H9 (cell line): Measurements from ENCODE around the gene ARHGAP45. TPM values are rescaled to one million over a fixed set of nuclear protein-coding genes. Genes with fewer than 3 reads are reported as not detected.

ENCODE experiments used
- DNase-seq: peaks from one replicate; pipeline ENCODE4 v3.0.0-alpha.2; 2017
- H2AFZ ChIP-seq: one replicate; pipeline ENCODE4 v1.6.1; 2013; ENCODE audit warnings: mild to moderate bottlenecking, low read length, control low read depth, moderate library complexity
- H2AK5ac ChIP-seq: 2 replicates; pipeline ENCODE4 v1.6.1; 2013; ENCODE audit warnings: low read length, control low read depth, mixed read lengths; ENCODE audit not compliant: insufficient read length
- H2BK120ac ChIP-seq: one replicate; pipeline ENCODE4 v1.6.1; 2013; ENCODE audit warnings: low read depth, mild to moderate bottlenecking, low read length, control low read depth, inconsistent platforms; ENCODE audit not compliant: poor library complexity, severe bottlenecking
- H2BK12ac ChIP-seq: 2 replicates; pipeline ENCODE4 v1.6.1; 2013; ENCODE audit warnings: low read length, control low read depth, mixed read lengths, low read depth; ENCODE audit not compliant: insufficient read length
- H2BK15ac ChIP-seq: 2 replicates; pipeline ENCODE4 v1.6.1; 2013; ENCODE audit warnings: low read depth, low read length, control low read depth
- H2BK20ac ChIP-seq: one replicate; pipeline ENCODE4 v1.6.1; 2013; ENCODE audit warnings: low read depth, mild to moderate bottlenecking, low read length, control low read depth, inconsistent platforms; ENCODE audit not compliant: poor library complexity, severe bottlenecking
- H2BK5ac ChIP-seq: 2 replicates; pipeline ENCODE4 v1.6.1; 2013; ENCODE audit warnings: low read length, control low read depth, mixed read lengths; ENCODE audit not compliant: insufficient read length
- H3K14ac ChIP-seq: 2 replicates; pipeline ENCODE4 v1.6.1; 2013; ENCODE audit warnings: low read length, control low read depth; ENCODE audit not compliant: insufficient read depth
- H3K18ac ChIP-seq: 2 replicates; pipeline ENCODE4 v1.6.1; 2013; ENCODE audit warnings: low read depth, mild to moderate bottlenecking, mixed read lengths, low read length, control low read depth; ENCODE audit not compliant: insufficient read length
- H3K23ac ChIP-seq: 2 replicates; pipeline ENCODE4 v1.6.1; 2013; ENCODE audit warnings: low read length, control low read depth, mixed read lengths, low read depth; ENCODE audit not compliant: insufficient read length
- H3K23me2 ChIP-seq: 2 replicates; pipeline ENCODE4 v1.6.1; 2013; ENCODE audit warnings: low read depth, mild to moderate bottlenecking, mixed read lengths, low read length, control low read depth; ENCODE audit not compliant: insufficient read length, poor library complexity, severe bottlenecking
- H3K27ac ChIP-seq: 2 replicates; pipeline ENCODE4 v1.5.1; 2013; ENCODE audit warnings: low read length, control low read depth, mixed read lengths, low read depth; ENCODE audit not compliant: insufficient read length
- H3K27me3 ChIP-seq: 2 replicates; pipeline ENCODE4 v1.6.1; 2013; ENCODE audit warnings: low read length, control low read depth, inconsistent platforms; ENCODE audit not compliant: insufficient read depth
- H3K4ac ChIP-seq: 2 replicates; pipeline ENCODE4 v1.6.1; 2013; ENCODE audit warnings: low read depth, mild to moderate bottlenecking, control low read depth, inconsistent platforms, low read length, moderate library complexity
- H3K4me1 ChIP-seq: 2 replicates; pipeline ENCODE4 v1.6.1; 2013; ENCODE audit warnings: low read length, control low read depth, inconsistent platforms; ENCODE audit not compliant: insufficient read depth
- H3K4me2 ChIP-seq: 2 replicates; pipeline ENCODE4 v1.6.1; 2013; ENCODE audit warnings: low read length, control low read depth, mixed read lengths; ENCODE audit not compliant: insufficient read length, insufficient read depth
- H3K56ac ChIP-seq: 2 replicates; pipeline ENCODE4 v1.6.1; 2013; ENCODE audit warnings: low read depth, mild to moderate bottlenecking, mixed read lengths, low read length, control low read depth; ENCODE audit not compliant: insufficient read length
- H3K79me1 ChIP-seq: 2 replicates; pipeline ENCODE4 v1.6.1; 2013; ENCODE audit warnings: low read depth, mild to moderate bottlenecking, moderate library complexity, low read length, control low read depth, inconsistent platforms; ENCODE audit not compliant: insufficient read depth, poor library complexity, severe bottlenecking
- H3K79me2 ChIP-seq: 2 replicates; pipeline ENCODE4 v1.6.1; 2013; ENCODE audit warnings: low read length, control low read depth, inconsistent platforms; ENCODE audit not compliant: insufficient read depth
- H3K9ac ChIP-seq: 2 replicates; pipeline ENCODE4 v1.6.1; 2013; ENCODE audit warnings: low read length, control low read depth, mixed read lengths; ENCODE audit not compliant: insufficient read length; ENCODE audit errors: extremely low read depth
- H3K9me3 ChIP-seq: one replicate; pipeline ENCODE4 v1.6.1; 2013; ENCODE audit warnings: low read depth, low read length, inconsistent platforms; ENCODE audit not compliant: control insufficient read depth
- H3T11ph ChIP-seq: one replicate; pipeline ENCODE4 v1.6.1; 2013; ENCODE audit warnings: mild to moderate bottlenecking, low read length, control low read depth, inconsistent platforms
- H4K20me1 ChIP-seq: one replicate; pipeline ENCODE4 v1.6.1; 2013; ENCODE audit not compliant: control insufficient read depth, insufficient read length, insufficient read depth
- H4K5ac ChIP-seq: 2 replicates; pipeline ENCODE4 v1.6.1; 2013; ENCODE audit warnings: low read depth, mild to moderate bottlenecking, mixed read lengths, low read length, control low read depth; ENCODE audit not compliant: insufficient read length
- H4K8ac ChIP-seq: replicated peaks from 2 replicates; pipeline ENCODE4 v1.6.1; 2013; ENCODE audit warnings: low read length, control low read depth, mixed read lengths, low read depth; ENCODE audit not compliant: insufficient read length
- H4K91ac ChIP-seq: 2 replicates; pipeline ENCODE4 v1.6.1; 2013; ENCODE audit warnings: low read depth, mild to moderate bottlenecking, moderate library complexity, mixed read lengths, low read length, control low read depth; ENCODE audit not compliant: insufficient read length
- H3K27ac Mint-ChIP-seq, 3 experiments: 2 replicates in 2 of 3; 3 replicates in 1 of 3; pipeline ENCODE4 v1.8.0; 2020 to 2021; ENCODE audit warnings: mixed read lengths in 3 of 3, mild to moderate bottlenecking in 1 of 3, moderate library complexity in 1 of 3
- H3K27me3 Mint-ChIP-seq: 2 replicates; pipeline ENCODE4 v1.8.0; 2021; ENCODE audit warnings: low read depth, mild to moderate bottlenecking, moderate library complexity, mixed read lengths
- H3K36me3 Mint-ChIP-seq, 3 experiments: 2 replicates in 2 of 3; 3 replicates in 1 of 3; pipeline ENCODE4 v1.8.0; 2020 to 2021; ENCODE audit warnings: low read depth in 3 of 3, mixed read lengths in 3 of 3; ENCODE audit not compliant: insufficient read depth in 1 of 3
- H3K4me1 Mint-ChIP-seq, 2 experiments: 2 replicates each; pipeline ENCODE4 v1.8.0; 2020; ENCODE audit warnings: mixed read lengths in 2 of 2
- H3K4me3 Mint-ChIP-seq, 2 experiments: 2 replicates in 1 of 2; 3 replicates in 1 of 2; pipeline ENCODE4 v1.8.0; 2020 to 2021; ENCODE audit warnings: mild to moderate bottlenecking in 2 of 2, mixed read lengths in 2 of 2, moderate library complexity in 1 of 2
- H3K9me3 Mint-ChIP-seq, 2 experiments: 2 replicates in 1 of 2; 3 replicates in 1 of 2; pipeline ENCODE4 v1.8.0; 2020; ENCODE audit warnings: mild to moderate bottlenecking in 2 of 2, mixed read lengths in 2 of 2, moderate library complexity in 1 of 2
- CTCF ChIP-seq: fragments of 200-600 bp; sonication (generic); conservative IDR thresholded peaks from 3 replicates; pipeline ENCODE4 v1.8.0; 2021; ENCODE audit warnings: antibody characterized with exemption, mild to moderate bottlenecking
- WGBS: extraction: QIAGEN DNeasy Blood & Tissue Kit; methylation state at CpG from one replicate; pipeline ENCODE4 v1.1.7; 2013; ENCODE audit warnings: missing lambda C conversion rate, low lambda C conversion rate, mixed read lengths; ENCODE audit not compliant: insufficient read length; ENCODE audit errors: extremely low coverage; 5-methylcytosine and 5-hydroxymethylcytosine counted together
- total RNA-seq: library from RNA; stranded (reverse); gene quantifications from 2 replicates; pipeline ENCODE4 v1.2.1, GENCODE V29; 2021

The ARHGAP45 gene
- total RNA-seq, 1 experiment from 2014 or later = 39.8 TPM

- Histone ChIP-seq H3K9me3 (no peaks in the 10 kb centered on the region), H3K4me1 (no peaks in the 10 kb centered on the region), H3K79me1 (no peaks in the 10 kb centered on the region), H3K23ac (no peak overlapping the region), H4K20me1 (no peaks in the 10 kb centered on the region), H3K9ac (no peak overlapping the region), H2BK120ac (no peak overlapping the region), H4K91ac (no peak overlapping the region), H4K5ac (no peak overlapping the region), H2BK5ac (no peak overlapping the region), H2BK15ac (no peak overlapping the region), H3K4ac (no peak overlapping the region), H4K8ac (no peak overlapping the region), H3K4me2 (no peak overlapping the region), H2AFZ (no peak overlapping the region), H3K79me2 (no peaks in the 10 kb centered on the region), H2BK20ac (no peak overlapping the region), H2BK12ac (no peak overlapping the region), H3K27ac (no peak overlapping the region), H3K14ac (no peak overlapping the region), H2AK5ac (no peak overlapping the region), H3K27me3 (no peaks in the 10 kb centered on the region), H3K56ac (no peak overlapping the region), H3T11ph (no peak overlapping the region), H3K23me2 (no peaks in the 10 kb centered on the region), H3K18ac (no peak overlapping the region)
- Mint-ChIP-seq H3K9me3 (no peaks in the 10 kb centered on the region; a peak in 1 of 5 replicates), H3K27ac (no peak overlapping the region), H3K36me3 (peaks cover 14 to 47% (median 35%) of the 10 kb centered on the region in 3 experiments; a peak in 6 of 7 replicates), H3K4me3 (no peak overlapping the region; a peak in 1 of 5 replicates), H3K27me3 (no peaks in the 10 kb centered on the region), H3K4me1 (peaks cover 2 to 7% of the 10 kb centered on the region in 2 experiments; a peak in 3 of 4 replicates)
- no peak for TF ChIP-seq CTCF
- no peak for DNase-seq
- no CpG with 5 or more reads among the region's 63 CpGs for WGBS
Measured at GRCh38 chr19:1122021-1122971, 55.3 kb downstream of the ARHGAP45 start.
